Inferior parietal cortex (tissue), 1 donor: ENCODE results near the gene MB21D2.

ENCODE experiments used
- DNase-seq: peaks from one replicate; pipeline ENCODE4 v3.0.0-alpha.2; 2016; ENCODE audit errors: extremely low spot score

The MB21D2 gene

DNA sequence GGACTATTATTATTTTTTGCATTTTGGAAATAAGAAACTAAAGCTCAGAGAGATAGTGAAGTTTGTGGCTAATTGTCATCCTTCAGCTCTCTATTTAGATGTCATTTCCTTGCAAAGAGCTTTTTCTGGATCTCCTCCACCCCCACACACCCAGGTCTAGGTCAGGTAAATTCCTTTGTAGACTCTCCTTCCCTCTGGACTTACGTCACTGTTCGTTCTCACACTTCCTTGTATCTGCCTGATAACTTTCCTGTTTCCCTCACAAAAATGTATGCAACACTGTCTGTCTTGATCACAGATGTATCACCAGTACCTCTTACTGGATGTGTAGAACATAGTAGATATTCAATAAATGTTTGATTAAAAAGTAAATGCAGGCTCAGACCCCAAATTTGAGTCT lies 6.1 kb upstream of the MB21D2 start:
- DNase-seq = no peak

DNA sequence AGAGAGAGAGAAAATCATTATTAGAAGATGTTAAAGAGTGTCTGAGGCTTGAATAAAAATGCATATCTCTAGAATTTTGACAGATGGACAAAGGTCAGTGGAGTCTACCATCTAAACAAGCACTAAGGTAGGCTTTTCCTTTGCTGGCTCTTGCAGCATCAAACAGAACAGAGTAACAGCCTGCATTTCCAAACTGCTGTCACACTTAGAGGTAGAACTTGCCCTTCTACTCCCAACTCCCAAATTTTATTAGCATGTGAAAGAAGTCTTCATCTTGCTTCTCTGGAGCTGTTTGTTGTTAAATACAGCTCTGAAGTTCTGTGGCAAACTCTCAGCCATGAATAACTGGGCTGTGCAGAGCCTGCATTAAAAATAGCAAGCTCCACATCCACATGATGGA lies 4.1 kb upstream of the MB21D2 start:
- DNase-seq = peak; percentile 12

DNA sequence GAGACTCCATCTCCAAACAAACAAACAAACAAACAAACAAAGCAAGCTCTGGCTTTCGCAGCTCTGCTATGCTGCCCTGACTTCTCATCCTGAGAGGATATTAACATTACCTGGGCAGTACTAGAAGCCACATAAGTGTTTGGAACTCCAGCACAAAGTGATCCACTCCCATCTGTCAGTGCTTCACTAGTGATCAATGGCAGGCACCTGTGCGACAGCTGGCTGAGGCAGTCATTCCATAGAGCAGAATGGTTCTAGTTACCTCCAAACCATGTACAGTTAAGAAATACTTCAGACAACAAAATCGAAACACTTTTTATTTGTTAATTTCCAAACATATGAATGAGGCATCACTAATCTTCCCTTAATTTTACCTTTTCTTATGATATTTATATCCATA lies 2.8 kb upstream of the MB21D2 start:
- no peak for DNase-seq

DNA sequence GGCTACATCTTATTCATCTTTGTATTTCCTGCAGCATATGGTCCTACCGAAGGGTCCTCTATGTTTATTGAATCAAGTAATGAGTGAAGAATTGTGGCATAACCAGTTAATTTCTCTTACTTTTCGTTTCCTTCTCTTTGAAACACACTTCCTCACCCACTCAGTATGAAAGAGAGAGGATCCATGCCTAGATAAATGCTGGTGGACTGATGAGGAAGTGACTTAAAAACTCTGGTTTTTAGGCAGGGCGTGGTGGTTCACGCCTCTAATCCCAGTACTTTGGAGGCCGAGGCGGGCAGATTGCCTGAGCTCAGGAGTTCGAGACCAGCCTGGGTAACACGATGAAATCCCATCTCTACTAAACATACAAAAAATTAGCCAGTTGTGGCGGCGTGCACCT lies 2.2 kb upstream of the MB21D2 start:
- DNase-seq = no peak

DNA sequence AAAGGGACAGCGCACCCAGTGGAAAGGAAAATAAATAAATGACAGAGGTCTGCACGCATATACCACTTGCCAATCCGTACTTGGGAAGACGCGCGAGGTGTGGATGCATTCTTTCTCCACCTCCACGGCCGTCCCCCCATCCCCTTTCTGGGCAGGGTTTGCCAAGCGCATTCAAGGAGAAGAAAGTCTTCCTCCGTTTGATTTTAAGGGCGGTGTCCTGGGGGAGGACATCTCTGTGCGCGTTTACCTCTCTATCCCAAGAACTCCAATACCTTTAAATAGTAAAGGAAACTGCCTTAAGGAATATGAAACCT lies 576 bp upstream of the MB21D2 start:
- DNase-seq = no peak

DNA sequence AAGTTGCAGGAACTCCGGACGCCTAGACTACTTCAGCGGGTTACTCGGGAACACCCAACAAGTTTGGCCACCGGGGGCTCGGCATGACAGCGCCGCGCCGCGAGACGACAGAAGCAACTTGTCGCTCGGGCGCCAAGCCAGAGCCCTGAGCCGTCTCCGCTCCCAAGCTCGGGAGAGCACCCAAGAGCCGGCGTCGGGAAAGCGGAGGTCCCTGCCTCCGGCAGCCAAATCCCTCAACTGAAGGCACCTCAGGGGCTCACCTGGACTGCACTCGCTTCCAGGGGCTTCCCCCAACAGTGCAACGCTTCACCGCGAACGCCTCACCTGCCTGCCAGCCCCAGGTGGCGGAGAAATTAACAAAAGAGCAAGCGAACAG lies 640 bp downstream of the MB21D2 start:
- DNase-seq = peak; percentile 70

DNA sequence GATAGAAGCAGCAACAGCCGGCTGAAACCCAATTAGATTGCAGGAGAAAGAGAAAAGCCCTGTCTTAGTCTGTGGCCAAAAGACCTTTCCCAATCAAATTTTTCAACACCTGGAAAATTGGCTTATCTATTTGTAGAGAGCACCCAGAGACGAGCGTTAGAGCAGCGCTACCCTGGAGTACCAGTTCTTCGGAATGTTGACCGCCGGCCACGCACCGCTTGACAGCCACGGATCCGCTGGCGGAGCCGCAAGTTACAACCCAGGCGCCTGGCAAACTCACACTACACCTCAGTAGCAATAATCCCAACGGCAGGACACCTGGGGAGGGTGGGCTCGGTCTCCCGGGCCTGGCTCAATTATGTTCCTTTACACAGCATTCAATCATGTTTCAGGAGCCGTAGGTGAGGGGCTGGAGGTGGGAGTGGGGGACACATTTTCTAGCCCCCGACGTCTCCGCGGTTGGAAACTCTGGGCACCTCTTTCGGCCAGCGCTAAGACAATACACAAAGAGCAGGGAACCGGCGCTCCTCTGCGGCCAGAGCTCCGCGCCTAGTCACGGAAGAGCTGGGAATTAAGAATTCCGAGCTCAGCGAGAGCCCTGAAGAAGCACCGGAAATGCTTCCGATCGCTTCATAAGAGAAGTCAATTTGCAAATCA lies 1.2 kb downstream of the MB21D2 start:
- peak; percentile 35 for DNase-seq

DNA sequence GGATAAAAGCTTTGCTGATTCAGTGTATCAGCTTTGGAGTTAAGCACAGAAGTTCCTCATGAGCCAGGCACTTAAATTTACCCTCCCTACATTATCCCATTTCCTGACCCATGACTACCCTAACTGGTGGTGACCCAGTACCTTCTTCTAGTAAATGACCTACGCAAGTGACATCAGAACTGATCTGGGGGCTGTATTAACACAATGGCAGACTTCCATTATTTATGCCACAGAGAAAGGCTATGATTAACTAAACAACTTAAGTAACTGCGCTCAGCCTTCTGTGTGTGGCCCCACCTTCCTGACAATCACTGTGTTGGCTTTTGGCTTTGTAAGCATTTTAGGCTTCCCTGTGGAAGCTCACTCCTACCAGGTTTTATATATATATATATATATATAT lies 1.9 kb downstream of the MB21D2 start:
- DNase-seq = no peak

DNA sequence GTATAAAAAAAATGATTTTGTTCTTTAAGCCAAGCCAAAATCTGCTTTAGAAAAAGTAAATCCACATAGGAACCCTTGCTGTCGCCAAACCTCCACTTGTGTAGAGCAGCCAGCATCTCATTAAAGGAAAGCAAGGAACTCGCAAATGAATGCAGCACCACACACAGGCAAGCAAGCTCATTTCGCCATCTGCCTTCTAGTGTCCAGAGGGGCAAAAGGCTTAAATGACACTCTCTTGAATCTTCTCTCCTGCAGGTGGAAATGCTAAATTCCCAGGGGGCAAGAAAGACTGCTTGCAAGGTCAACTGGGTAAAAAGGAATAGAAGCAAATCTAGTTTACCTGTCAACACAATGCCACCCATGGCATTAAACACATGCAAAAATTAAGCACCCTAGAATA lies 2.4 kb downstream of the MB21D2 start:
- peak; percentile 60 for DNase-seq

DNA sequence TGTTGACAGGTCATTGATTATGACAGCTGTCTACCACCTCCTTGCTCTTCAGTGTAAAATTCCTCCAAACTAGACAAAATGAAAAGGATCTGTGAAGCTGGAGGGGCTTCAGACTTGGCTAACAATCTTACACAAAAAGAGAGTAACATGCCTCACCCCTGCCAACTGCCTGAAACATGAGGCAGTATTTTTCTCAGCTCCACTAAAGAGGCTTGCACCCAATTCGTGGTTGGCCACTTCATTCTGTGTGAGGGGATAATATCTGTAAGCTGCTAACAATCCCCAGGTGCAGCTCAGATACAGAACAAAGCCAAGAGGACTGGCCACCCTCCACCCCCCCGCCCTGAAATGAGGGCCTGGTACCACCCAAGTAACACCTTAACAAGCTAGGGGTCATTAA lies 2.8 kb downstream of the MB21D2 start:
- no peak for DNase-seq

DNA sequence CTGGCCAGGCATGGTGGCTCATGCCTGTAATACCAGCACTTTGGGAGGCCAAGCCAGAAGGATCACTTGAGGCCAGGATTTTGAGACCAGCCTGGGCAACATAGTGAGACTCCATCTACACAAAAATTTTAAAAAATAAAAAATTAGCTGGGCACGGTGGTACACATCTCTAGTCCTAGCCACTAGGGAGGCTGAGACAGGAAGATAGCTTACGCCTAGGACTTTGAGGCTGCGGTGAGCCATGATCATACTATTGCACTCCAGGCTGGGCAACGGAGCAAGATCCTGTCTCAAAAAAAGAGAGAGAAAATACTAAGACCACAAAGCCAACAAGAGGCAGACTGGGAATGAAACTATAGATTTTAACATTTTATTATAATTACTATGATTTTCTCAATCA lies 4.1 kb downstream of the MB21D2 start:
- DNase-seq = no peak

DNA sequence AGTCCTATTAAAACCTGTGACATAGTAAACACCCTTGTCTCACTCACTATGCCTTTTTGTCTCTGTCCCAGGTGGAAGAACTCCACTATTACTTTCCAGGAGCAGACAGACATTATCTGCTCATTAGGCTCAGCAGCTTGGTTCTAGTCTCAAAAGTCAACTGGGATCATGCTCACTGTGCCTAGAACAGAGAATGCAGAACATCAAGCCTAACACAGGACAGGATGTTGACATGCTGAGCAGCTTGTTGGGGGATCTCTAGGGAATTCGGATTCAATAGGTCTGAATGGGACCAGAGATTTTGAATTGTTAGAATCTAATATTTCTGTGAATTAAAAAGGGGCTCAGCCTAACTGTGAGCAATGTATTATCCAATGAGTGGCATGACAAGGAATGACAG lies 6.4 kb downstream of the MB21D2 start:
- no peak for DNase-seq

DNA sequence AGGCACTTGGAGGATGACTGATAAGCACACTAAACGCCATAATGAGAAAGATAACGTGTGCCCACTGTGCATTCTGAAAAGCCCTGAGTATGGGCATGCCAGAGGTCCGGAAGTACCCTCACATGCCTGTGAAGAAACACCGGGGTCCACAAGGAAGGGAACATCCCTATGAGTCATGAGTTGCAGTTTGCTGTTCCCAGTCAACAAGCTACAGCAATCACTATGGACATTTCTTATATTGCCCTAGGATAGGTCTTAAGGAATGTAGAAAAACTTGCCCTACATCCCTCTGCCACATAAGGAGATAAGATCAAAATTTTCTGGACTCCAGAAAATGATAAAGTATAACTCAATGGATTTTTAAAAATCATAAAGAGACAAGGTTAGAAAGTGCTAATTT lies 9.9 kb downstream of the MB21D2 start:
- no peak for DNase-seq

DNA sequence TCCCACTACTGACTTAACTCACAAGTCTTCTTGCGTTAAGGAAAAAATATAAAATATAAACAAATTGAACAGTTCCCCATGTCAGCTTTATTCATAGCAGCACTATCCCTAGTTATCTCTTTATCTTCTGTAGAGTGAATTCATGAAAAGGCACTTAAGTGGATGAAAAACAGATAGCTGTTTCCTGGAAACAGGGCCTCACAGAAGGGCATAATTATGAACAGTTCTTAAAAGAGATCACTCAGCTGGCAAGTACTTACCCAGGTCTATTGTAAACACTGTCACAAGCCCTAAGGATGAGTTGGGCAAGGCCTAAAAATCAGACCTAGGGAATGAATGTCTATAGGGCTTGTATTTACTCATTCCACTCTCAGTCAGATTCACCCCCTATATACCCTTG lies 10.7 kb downstream of the MB21D2 start:
- no peak for DNase-seq

DNA sequence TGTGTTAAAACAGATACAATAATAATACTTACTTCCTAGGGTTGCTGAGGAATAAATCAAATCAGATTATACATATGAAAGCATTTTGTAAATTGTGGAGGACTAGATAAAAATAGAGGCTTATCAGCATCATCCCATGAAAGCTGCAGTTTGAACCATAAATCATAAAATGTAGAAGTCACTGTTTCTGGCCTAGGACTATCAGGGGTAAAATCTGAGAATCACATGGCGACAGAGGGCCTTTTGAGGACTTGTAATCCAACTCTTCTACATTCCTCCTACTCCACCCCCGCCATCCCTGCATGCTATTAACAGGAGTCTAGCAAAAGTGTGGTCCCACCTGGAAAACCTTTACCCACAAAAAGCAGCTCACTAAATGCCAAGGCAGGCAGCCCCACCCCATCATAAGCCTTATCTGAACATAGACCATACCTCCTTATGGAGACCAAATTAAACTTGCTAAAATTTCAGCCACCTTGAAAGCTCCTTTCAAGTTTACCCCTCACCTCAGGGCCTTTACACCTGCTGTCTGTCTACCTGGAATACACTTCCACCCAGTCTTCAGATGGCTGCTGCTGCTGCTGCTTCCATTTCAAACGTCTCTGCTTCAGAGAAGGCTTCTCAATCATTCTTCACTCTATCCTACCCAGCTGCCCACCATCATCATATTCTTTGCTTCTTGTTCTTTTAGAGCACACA lies 11.5 kb downstream of the MB21D2 start:
- no peak for DNase-seq

DNA sequence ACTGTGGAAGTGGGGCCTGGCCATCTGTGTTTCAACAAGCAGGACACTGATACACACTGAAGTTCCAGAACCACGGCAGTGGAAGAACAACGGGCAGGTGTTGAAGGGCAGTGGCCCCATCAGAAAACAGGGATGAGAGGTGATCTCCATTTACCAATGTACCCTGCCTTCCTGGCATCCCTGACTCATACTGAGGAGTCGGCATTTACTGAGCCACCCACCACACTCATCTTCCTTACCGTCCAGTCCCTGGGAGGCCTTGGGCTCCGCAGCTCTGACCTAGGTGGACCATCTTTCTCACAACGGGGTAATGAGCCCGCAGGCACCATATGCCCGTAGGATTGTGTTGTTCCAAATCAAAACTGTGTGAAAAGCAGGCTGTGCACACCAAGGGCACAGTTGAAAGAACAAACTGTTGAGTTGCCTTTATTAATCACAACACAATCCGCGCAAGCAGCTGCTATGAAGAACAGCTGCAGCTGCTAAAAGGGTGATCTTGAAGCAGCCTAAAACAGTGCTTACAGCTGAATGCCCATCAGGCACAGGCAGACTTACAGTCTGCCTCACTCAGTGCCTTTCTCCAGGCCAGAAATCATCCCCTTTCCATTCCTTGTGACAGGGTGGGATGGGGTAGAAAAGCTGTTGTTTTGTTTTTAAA lies 12.9 kb downstream of the MB21D2 start:
- no peak for DNase-seq

DNA sequence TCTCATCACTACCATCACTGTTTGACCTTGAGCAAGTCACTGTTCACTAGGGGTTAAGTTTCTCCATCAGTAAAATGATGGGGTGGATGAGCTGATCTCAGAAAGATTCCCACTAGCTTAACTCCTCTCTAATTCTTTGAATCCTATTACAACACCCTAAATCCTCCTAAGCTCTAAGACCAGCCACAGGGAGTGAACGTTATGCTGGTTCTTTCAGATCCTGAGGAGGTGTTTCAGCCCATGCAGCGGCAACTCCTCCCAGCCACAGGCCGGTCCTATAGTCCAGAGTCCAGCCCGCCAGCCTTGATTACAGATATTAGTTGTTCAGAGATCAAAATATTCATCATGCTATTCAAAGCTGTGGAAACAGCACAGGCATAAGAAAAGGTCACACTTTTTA lies 15.1 kb downstream of the MB21D2 start:
- DNase-seq = no peak

DNA sequence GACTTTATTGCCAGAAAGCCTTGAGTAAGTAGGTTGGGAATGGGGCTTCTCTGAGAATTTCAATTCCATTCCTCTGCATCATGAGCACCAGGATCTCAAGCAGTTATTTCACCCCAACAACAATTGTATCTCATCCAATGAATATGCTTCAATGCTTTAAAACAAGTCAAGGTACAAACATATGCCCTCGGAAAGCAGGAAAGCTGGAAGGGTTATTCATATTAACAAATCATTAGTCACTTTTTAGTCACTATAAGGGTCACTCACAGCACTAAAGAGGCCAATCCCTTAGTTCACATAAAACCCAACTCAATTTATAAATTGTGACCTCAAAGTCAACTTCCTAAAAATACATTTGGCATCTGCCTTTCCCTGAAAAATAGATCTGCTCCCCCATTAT lies 16.2 kb downstream of the MB21D2 start:
- no peak for DNase-seq

DNA sequence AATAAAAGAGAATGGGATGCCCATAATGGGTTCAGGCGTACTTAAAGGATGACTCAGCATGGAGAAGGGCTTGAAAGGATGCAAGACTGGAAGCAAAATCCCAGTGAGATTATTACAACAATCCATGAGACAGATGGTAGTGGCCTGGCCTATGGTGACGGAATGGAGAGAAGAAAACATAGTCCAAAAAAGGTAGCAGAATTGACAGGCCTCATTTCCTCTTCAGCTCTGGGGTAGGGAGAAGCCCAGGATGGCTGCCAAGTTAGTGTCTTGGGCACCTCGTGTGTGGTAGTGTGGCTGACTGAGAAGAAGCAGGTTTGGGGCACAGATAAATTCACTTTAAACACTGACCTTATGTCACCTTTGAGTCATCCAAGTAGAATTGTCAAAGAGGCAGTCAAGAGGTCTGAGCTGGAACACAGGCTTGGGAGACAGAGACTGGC lies 18.1 kb downstream of the MB21D2 start:
- no peak for DNase-seq

DNA sequence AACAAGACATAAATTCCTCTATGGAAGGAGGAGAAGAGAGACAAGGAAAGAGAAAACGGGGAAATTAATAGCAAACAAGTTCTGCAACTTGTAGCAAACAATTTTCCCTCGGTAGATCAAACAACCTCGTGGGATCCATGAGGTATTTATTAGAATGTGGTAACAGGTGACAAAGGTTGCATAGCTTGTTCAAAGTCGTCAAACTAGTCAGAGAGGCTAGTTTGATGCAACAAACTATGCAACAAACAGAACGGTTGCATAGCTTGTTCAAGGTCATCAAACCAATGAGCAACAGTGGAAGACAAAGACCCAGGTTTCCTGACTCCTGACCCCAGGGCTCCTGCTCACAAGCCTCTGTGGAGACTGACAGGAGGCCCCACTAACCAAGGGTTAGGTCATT lies 20.7 kb downstream of the MB21D2 start:
- DNase-seq = no peak

DNA sequence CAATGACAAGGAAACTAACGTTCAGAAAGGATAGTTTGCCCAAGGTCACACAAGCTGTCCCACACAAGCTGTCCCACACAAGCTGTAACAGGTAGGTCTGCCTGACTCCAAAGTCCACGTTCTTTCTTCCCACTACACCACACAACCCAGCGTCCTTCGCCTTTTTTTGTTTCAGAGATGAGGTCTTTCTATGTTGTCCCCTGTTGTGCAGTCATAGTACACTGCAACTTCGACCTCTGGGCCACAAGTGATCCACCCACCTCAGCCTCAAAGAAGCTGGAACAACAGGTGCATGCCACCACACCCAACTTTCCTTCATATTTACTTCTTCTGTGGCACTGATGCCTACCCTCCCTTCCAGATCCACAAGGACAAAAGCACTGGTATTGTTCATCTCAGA lies 21.4 kb downstream of the MB21D2 start:
- DNase-seq = no peak

DNA sequence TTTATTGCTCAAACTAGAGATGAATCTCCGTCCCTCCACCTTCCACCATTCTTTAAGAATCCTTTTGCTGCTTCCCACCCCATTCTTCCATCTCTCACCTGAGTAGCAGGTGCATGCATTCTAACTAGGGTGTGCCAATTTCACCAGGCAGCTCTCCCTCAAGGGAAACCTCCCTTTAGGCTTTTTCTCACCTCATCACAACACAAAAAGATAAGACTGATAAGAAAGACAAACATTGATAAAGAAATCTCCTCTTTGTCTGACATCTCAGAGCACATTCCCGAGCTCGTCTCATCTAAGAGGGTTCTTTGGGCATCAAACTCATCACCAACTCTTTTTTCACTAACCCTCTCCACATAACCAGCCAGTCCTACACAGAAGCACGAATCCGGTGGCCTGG lies 23.0 kb downstream of the MB21D2 start:
- DNase-seq = no peak

DNA sequence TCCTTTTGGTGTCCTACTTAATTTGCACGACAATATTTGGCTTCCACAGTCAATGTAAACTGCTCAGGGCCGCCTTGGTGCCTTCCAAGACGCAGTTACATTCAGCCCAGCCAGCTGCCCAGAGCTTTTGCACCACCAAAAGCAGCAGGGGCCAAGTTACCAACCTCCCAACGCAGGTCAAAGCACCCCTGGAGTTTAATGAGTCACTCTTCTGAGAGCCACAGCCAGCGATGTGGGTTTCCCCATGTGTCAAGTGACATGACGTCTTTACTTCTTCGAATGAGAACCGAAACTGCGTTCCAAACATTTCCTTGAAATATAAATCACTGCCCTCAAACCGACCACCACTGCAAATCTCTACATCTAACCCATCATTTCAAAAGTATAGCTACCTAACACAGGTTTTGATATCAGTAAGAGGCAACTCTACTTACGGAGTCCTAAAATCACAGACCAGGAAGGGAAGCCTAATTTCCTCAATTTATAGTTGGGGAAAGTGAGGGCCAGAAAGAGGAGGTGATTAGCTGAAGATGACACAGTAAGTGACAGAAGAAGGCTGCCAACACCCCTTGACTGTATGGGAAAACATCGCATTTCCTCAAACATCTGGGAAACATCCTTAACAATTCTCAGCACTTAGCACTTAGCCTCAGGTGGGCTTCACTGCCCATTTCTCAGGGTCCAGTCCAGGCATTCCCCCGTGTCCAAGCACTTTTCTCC lies 24.5 kb downstream of the MB21D2 start:
- no peak for DNase-seq
